ENCODE measurements around the gene PCDHA13. TPM values are rescaled to one million over a fixed set of nuclear protein-coding genes. Genes with fewer than 3 reads are reported as not detected.

Gene PCDHA13
- total and polyA plus RNA-seq, 2 of the 4 experiments (the other 2 are of a cell fraction), result not detected

DNA sequence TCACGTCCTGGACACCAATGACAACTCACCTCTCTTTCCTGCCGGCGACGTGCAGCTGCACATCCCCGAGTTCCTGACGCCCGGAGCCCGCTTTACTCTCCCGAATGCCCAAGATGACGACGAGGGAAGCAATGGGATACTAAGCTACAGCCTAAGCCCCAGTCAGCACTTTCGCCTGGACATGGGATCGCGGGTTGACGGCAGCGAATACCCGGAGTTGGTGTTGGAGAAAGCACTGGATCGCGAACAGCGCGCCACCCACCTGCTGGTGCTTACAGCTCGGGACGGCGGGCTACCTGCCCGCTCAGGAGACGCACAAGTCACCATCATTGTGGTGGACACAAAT lies 45.3 kb downstream of the PCDHA13 start:
- dilution Hi-C loops (cut with HindIII; ENCODE audit: low sequenced_read_pairs, unreplicated experiment), result no loop called here

More for the DNA sequence above, 45.3 kb downstream of the PCDHA13 start:
- no TSS peak for BruUV-seq (replicated peaks)
- CTCF ChIA-PET, result no interaction called here
- H3K9me1 ChIP-seq (ENCODE audit: insufficient read depth, low read length), result no peaks in the 10 kb centered on the region
- H3K79me1 ChIP-seq (ENCODE audit: low read depth in 1 of 2, low read length in 2 of 2), result no peaks in the 10 kb centered on the region
- H3K23ac ChIP-seq (ENCODE audit: low read depth, low read length), result no peak overlapping the region
- POLR2A ChIA-PET (ENCODE audit: unreplicated experiment), result no interaction called here
- DNase-seq (no peak), ATAC-seq (ENCODE audit: low read depth) (no peak)
- peak overlapping the region; percentile 41 for H2AFZ ChIP-seq (replicated peaks; ENCODE audit: low read length, poor library complexity)
- in situ Hi-C loops (cut with MboI; ENCODE audit: low sequenced_read_pairs), result no loop called here
- no peak overlapping the region for H4K5ac ChIP-seq (ENCODE audit: low read depth, low read length)
- no peak overlapping the region for H2BK5ac ChIP-seq (ENCODE audit: low read depth, low read length, poor library complexity, severe bottlenecking)
- no peak overlapping the region for H2BK120ac ChIP-seq (ENCODE audit: low read depth, low read length)
- H3K4me1 ChIP-seq (ENCODE audit: control insufficient read depth, insufficient read depth, low read length), result no peaks in the 10 kb centered on the region
- H2BK15ac ChIP-seq (ENCODE audit: low read depth, low read length), result no peak overlapping the region
- H3K27ac ChIP-seq (ENCODE audit: insufficient read depth, low read length), result no peak overlapping the region
- H3K9me3 ChIP-seq (ENCODE audit: control insufficient read depth, insufficient read depth, low read length), result peaks cover 11% of the 10 kb centered on the region
- TF ChIP-seq MXI1 (IDR thresholded peaks at IDR 0.05; ENCODE audit: borderline replicate concordance, low read depth, low read length) (no peak), BHLHE40 (IDR thresholded peaks at IDR 0.05; ENCODE audit: low read depth, low read length) (no peak), FOS (IDR thresholded peaks at IDR 0.05; ENCODE audit: low read depth, low read length) (no peak), RFX5 (IDR thresholded peaks at IDR 0.05; ENCODE audit: low read depth, low read length) (no peak), RAD21 (IDR thresholded peaks at IDR 0.05; ENCODE audit: low read length) (no peak), MAFK (IDR thresholded peaks at IDR 0.05; ENCODE audit: low read depth, low read length) (no peak), NFE2L2 (IDR thresholded peaks at IDR 0.05; ENCODE audit: low read depth, low read length) (no peak), CHD1 (IDR thresholded peaks at IDR 0.05; ENCODE audit: low read depth, low read length) (no peak), POLR2A (IDR thresholded peaks at IDR 0.05; ENCODE audit: low read depth, low read length) (no peak), MAZ (IDR thresholded peaks at IDR 0.05; ENCODE audit: borderline replicate concordance, low read depth, low read length) (no peak), RCOR1 (IDR thresholded peaks at IDR 0.05; ENCODE audit: insufficient replicate concordance, low read length) (no peak), SMC3 (IDR thresholded peaks at IDR 0.05; ENCODE audit: low read depth, low read length) (no peak)
- TF ChIP-seq, protein P1, sequence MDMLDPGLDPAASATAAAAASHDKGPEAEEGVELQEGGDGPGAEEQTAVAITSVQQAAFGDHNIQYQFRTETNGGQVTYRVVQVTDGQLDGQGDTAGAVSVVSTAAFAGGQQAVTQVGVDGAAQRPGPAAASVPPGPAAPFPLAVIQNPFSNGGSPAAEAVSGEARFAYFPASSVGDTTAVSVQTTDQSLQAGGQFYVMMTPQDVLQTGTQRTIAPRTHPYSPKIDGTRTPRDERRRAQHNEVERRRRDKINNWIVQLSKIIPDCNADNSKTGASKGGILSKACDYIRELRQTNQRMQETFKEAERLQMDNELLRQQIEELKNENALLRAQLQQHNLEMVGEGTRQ (IDR thresholded peaks at IDR 0.05; ENCODE audit: low read depth, low read length), result no peak
- TF ChIP-seq, protein P2, sequence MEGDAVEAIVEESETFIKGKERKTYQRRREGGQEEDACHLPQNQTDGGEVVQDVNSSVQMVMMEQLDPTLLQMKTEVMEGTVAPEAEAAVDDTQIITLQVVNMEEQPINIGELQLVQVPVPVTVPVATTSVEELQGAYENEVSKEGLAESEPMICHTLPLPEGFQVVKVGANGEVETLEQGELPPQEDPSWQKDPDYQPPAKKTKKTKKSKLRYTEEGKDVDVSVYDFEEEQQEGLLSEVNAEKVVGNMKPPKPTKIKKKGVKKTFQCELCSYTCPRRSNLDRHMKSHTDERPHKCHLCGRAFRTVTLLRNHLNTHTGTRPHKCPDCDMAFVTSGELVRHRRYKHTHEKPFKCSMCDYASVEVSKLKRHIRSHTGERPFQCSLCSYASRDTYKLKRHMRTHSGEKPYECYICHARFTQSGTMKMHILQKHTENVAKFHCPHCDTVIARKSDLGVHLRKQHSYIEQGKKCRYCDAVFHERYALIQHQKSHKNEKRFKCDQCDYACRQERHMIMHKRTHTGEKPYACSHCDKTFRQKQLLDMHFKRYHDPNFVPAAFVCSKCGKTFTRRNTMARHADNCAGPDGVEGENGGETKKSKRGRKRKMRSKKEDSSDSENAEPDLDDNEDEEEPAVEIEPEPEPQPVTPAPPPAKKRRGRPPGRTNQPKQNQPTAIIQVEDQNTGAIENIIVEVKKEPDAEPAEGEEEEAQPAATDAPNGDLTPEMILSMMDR (conservative IDR thresholded peaks at IDR 0.05; ENCODE audit: low read depth, low read length), result no peak
- TF ChIP-seq, protein P3, sequence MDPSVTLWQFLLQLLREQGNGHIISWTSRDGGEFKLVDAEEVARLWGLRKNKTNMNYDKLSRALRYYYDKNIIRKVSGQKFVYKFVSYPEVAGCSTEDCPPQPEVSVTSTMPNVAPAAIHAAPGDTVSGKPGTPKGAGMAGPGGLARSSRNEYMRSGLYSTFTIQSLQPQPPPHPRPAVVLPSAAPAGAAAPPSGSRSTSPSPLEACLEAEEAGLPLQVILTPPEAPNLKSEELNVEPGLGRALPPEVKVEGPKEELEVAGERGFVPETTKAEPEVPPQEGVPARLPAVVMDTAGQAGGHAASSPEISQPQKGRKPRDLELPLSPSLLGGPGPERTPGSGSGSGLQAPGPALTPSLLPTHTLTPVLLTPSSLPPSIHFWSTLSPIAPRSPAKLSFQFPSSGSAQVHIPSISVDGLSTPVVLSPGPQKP (IDR thresholded peaks at IDR 0.05; ENCODE audit: borderline replicate concordance, low read depth, low read length), result no peak
- no peak overlapping the region for H4K8ac ChIP-seq (ENCODE audit: low read depth in 2 of 2, low read length in 2 of 2)
- peak overlapping the region; percentile 64 for H3K4me2 ChIP-seq (ENCODE audit: low read depth, low read length)
- H3K9ac ChIP-seq (ENCODE audit: low read depth, low read length), result no peak overlapping the region
- no peaks in the 10 kb centered on the region for H4K20me1 ChIP-seq (ENCODE audit: insufficient read depth, low read length)
- no peak overlapping the region for H3K4ac ChIP-seq (ENCODE audit: low read depth, low read length)
- H3K4me3 ChIP-seq (ENCODE audit: insufficient read depth, low read depth, low read length), result peak overlapping the region; percentile 21; the same call in 1 of the 2 replicates
- no peaks in the 10 kb centered on the region for H3K27me3 ChIP-seq (ENCODE audit: control insufficient read depth, insufficient read depth, low read length)
- WGBS, 2 experiments (ENCODE audit: extremely low coverage in 2 of 2, insufficient read length in 1 of 2), result 7% methylated on average over 17 of the region's 26 CpGs; no CpG with 5 or more reads in 1 of the 2 experiments
- H2BK20ac ChIP-seq (ENCODE audit: low read depth, low read length), result no peak overlapping the region
- no peak overlapping the region for H2AK5ac ChIP-seq (ENCODE audit: low read depth, low read length)
- no peak overlapping the region for H3K56ac ChIP-seq (ENCODE audit: extremely low read depth, insufficient read depth, low read length)
- H2AK9ac ChIP-seq (replicated peaks; ENCODE audit: low read depth, low read length, poor library complexity), result no peak overlapping the region
- intact Hi-C loops (cut with micrococcal nuclease), result no loop called here
- no peak overlapping the region for H4K91ac ChIP-seq (ENCODE audit: insufficient read depth, low read depth, low read length)
- H3K36me3 ChIP-seq (ENCODE audit: control insufficient read depth, insufficient read depth, low read length), result no peaks in the 10 kb centered on the region
- no peak overlapping the region for H3K18ac ChIP-seq (ENCODE audit: low read depth, low read length)
- H3K14ac ChIP-seq (replicated peaks; ENCODE audit: low read depth, low read length), result no peak overlapping the region

Measured in IMR-90 (cell line).